Measurements from ENCODE around the gene XPNPEP2.

- no peak for TF ChIP-seq EZH2phosphoT487 (IDR thresholded peaks at IDR 0.05; ENCODE audit: insufficient read depth, low read depth)
- no peak for TF ChIP-seq EZH2 (IDR thresholded peaks at IDR 0.05; ENCODE audit: insufficient read depth, poor library complexity, severe bottlenecking)
Observed at GRCh38 chrX:129696463-129697155, 42.2 kb upstream of the XPNPEP2 start.
